ENCODE results near the gene ERFL.
A peak's percentile ranks its signal among the peaks of the same experiment; 100 is the strongest.

Gene ERFL

GRCh38 chr19:41895745-41896580 lies 32.3 kb downstream of the ERFL start:
- peak in 1 of 2 experiments; percentile 4 for DNase-seq

GRCh38 chr19:41894350-41894749 lies 33.9 kb downstream of the ERFL start:
- no peak for DNase-seq

GRCh38 chr19:41893899-41894298 lies 34.4 kb downstream of the ERFL start:
- DNase-seq: no peak

- DNase-seq: no peak
These were observed 35.9 kb downstream of the ERFL start for GRCh38 chr19:41892173-41892902.

- DNase-seq: no peak
These were observed 37.3 kb downstream of the ERFL start for GRCh38 chr19:41890936-41891335.

- DNase-seq: no peak
These were observed 38.4 kb downstream of the ERFL start for GRCh38 chr19:41889896-41890295.

GRCh38 chr19:41888926-41889325 lies 39.3 kb downstream of the ERFL start:
- DNase-seq: no peak

GRCh38 chr19:41887711-41888382 lies 40.4 kb downstream of the ERFL start:
- DNase-seq: no peak

- no peak for DNase-seq
These were observed 41.2 kb downstream of the ERFL start for GRCh38 chr19:41886761-41887710.

GRCh38 chr19:41883821-41884733 lies 44.2 kb downstream of the ERFL start:
- peak; percentile 89 to 94 for DNase-seq

- no peak for DNase-seq
These were observed 44.8 kb downstream of the ERFL start for GRCh38 chr19:41883463-41883820.

GRCh38 chr19:41882568-41883462 lies 45.4 kb downstream of the ERFL start, which contains the start of gene ARHGEF1:
ARHGEF1 (plus strand) TSS chr19:41883184; CDS start chr19:41888083, 4,899 bp downstream.
- no peak for DNase-seq

GRCh38 chr19:41880329-41880708 lies 47.9 kb downstream of the ERFL start:
- DNase-seq: no peak

- DNase-seq: no peak
These were observed 48.5 kb downstream of the ERFL start for GRCh38 chr19:41879670-41880328.

GRCh38 chr19:41879080-41879479 lies 49.2 kb downstream of the ERFL start:
- DNase-seq: no peak

- no peak for DNase-seq
These were observed 50.0 kb downstream of the ERFL start for GRCh38 chr19:41877916-41878905.

- no peak for DNase-seq
These were observed 51.1 kb downstream of the ERFL start, which contains the start of gene CD79A for GRCh38 chr19:41876847-41877832. CD79A (plus strand) TSS chr19:41877279; CDS start chr19:41877305, 26 bp downstream.
